ENCODE measurements around the gene SEZ6L2.
"Not testable (repeated sequence)": the region's sequence is repeated elsewhere in the genome, so short reads cannot be mapped to it uniquely, and the experiment has no call there.

SEZ6L2 gene

GRCh38 chr16:29915590-29916247 is 16.4 kb upstream of the SEZ6L2 start:
- no peak overlapping the region for H3K27ac ChIP-seq
- no peak for TF ChIP-seq EZH2 (IDR thresholded peaks at IDR 0.05)
- no peak for TF ChIP-seq FOXP2 (optimal IDR thresholded peaks at IDR 0.05; ENCODE audit: control extremely low read depth, extremely low read length, insufficient read depth)
- no peak for TF ChIP-seq POLR2AphosphoS5 (IDR thresholded peaks at IDR 0.05; ENCODE audit: borderline replicate concordance, low read depth, low read length)
- no peak for DNase-seq (ENCODE audit: low read depth, low spot score)
- H3K9ac ChIP-seq (ENCODE audit: insufficient read length): no peak overlapping the region
- H3K36me3 ChIP-seq (ENCODE audit: insufficient read depth, low read length): peaks cover 10% of the 10 kb centered on the region; the same call in 1 of the 2 replicates
- H3K9me3 ChIP-seq (ENCODE audit: low read depth, low read length): no peaks in the 10 kb centered on the region
- H3K4me3 ChIP-seq: no peak overlapping the region

GRCh38 chr16:29913514-29913913 is 14.2 kb upstream of the SEZ6L2 start:
- Histone ChIP-seq H3K9me3 (ENCODE audit: low read depth, low read length) (no peaks in the 10 kb centered on the region), H3K4me3 (no peak overlapping the region), H3K9ac (ENCODE audit: insufficient read length) (no peak overlapping the region), H3K27ac (no peak overlapping the region), H3K36me3 (ENCODE audit: insufficient read depth, low read length) (no peaks in the 10 kb centered on the region)
- TF ChIP-seq POLR2AphosphoS5 (IDR thresholded peaks at IDR 0.05; ENCODE audit: borderline replicate concordance, low read depth, low read length): no peak
- TF ChIP-seq EZH2 (IDR thresholded peaks at IDR 0.05): no peak
- TF ChIP-seq FOXP2 (optimal IDR thresholded peaks at IDR 0.05; ENCODE audit: control extremely low read depth, extremely low read length, insufficient read depth): no peak
- no peak for DNase-seq (ENCODE audit: low read depth, low spot score)

- H3K9ac ChIP-seq (ENCODE audit: insufficient read length): no peak overlapping the region
- no peak overlapping the region for H3K27ac ChIP-seq
- no peak for TF ChIP-seq POLR2AphosphoS5 (IDR thresholded peaks at IDR 0.05; ENCODE audit: borderline replicate concordance, low read depth, low read length)
- no peaks in the 10 kb centered on the region for H3K9me3 ChIP-seq (ENCODE audit: low read depth, low read length)
- no peak for DNase-seq (ENCODE audit: low read depth, low spot score)
- H3K4me3 ChIP-seq: no peak overlapping the region
- H3K36me3 ChIP-seq (ENCODE audit: insufficient read depth, low read length): no peaks in the 10 kb centered on the region
Measured at GRCh38 chr16:29912087-29912486, 12.7 kb upstream of the SEZ6L2 start.

- no peaks in the 10 kb centered on the region for H3K9me3 ChIP-seq (ENCODE audit: low read depth, low read length)
- no peak overlapping the region for H3K9ac ChIP-seq (ENCODE audit: insufficient read length)
- TF ChIP-seq FOXP2 (optimal IDR thresholded peaks at IDR 0.05; ENCODE audit: control extremely low read depth, extremely low read length, insufficient read depth): no peak
- no peak for TF ChIP-seq EZH2 (IDR thresholded peaks at IDR 0.05)
- no peak for TF ChIP-seq POLR2AphosphoS5 (IDR thresholded peaks at IDR 0.05; ENCODE audit: borderline replicate concordance, low read depth, low read length)
- DNase-seq (ENCODE audit: low read depth, low spot score): no peak
- H3K36me3 ChIP-seq (ENCODE audit: insufficient read depth, low read length): no peaks in the 10 kb centered on the region
- H3K27ac ChIP-seq: no peak overlapping the region
- H3K4me3 ChIP-seq: no peak overlapping the region
Measured at GRCh38 chr16:29911676-29912010, 12.3 kb upstream of the SEZ6L2 start.

GRCh38 chr16:29910819-29911675 is 11.7 kb upstream of the SEZ6L2 start:
- Histone ChIP-seq H3K9ac (ENCODE audit: insufficient read length) (no peak overlapping the region), H3K27ac (no peak overlapping the region), H3K9me3 (ENCODE audit: low read depth, low read length) (no peaks in the 10 kb centered on the region), H3K36me3 (ENCODE audit: insufficient read depth, low read length) (no peaks in the 10 kb centered on the region), H3K4me3 (no peak overlapping the region)
- TF ChIP-seq EZH2 (IDR thresholded peaks at IDR 0.05) (no peak), POLR2AphosphoS5 (IDR thresholded peaks at IDR 0.05; ENCODE audit: borderline replicate concordance, low read depth, low read length) (no peak), FOXP2 (optimal IDR thresholded peaks at IDR 0.05; ENCODE audit: control extremely low read depth, extremely low read length, insufficient read depth) (no peak)
- no peak for DNase-seq (ENCODE audit: low read depth, low spot score)

DNA sequence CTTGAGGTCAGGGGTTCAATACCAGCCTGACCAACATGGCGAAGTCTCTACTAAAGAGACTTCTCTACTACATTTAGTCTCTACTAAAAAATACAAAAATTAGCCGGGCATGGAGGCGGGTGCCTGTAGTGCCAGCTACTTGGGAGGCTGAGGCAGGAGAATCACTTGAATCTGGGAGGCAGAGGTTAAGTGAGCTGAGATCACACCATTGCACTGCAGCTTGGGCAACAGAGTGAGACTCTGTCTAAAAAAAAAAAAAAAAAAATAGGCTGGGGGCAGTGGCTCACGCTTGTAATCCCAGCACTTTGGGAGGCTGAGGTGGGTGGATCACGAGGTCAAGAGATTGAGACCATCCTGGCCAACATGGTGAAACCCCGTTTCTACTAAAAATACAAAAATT is 10.5 kb upstream of the SEZ6L2 start:
- H3K27ac ChIP-seq; H3K9me3 ChIP-seq (ENCODE audit: low read depth, low read length); H3K9ac ChIP-seq (ENCODE audit: insufficient read length); H3K4me3 ChIP-seq; H3K36me3 ChIP-seq (ENCODE audit: insufficient read depth, low read length); DNase-seq (ENCODE audit: low read depth, low spot score): not testable (repeated sequence)

- no peak overlapping the region for H3K27ac ChIP-seq
- TF ChIP-seq EZH2 (IDR thresholded peaks at IDR 0.05): no peak
- TF ChIP-seq FOXP2 (optimal IDR thresholded peaks at IDR 0.05; ENCODE audit: control extremely low read depth, extremely low read length, insufficient read depth): no peak
- TF ChIP-seq POLR2AphosphoS5 (IDR thresholded peaks at IDR 0.05; ENCODE audit: borderline replicate concordance, low read depth, low read length): no peak
- H3K36me3 ChIP-seq (ENCODE audit: insufficient read depth, low read length): no peaks in the 10 kb centered on the region
- no peak overlapping the region for H3K4me3 ChIP-seq
- no peak for DNase-seq (ENCODE audit: low read depth, low spot score)
- H3K9me3 ChIP-seq (ENCODE audit: low read depth, low read length): no peaks in the 10 kb centered on the region
- no peak overlapping the region for H3K9ac ChIP-seq (ENCODE audit: insufficient read length)
Measured at GRCh38 chr16:29909391-29909790, 10.0 kb upstream of the SEZ6L2 start.

- H3K36me3 ChIP-seq (ENCODE audit: insufficient read depth, low read length): no peaks in the 10 kb centered on the region
- no peak overlapping the region for H3K27ac ChIP-seq
- no peak overlapping the region for H3K9ac ChIP-seq (ENCODE audit: insufficient read length)
- no peak for DNase-seq (ENCODE audit: low read depth, low spot score)
- H3K9me3 ChIP-seq (ENCODE audit: low read depth, low read length): no peaks in the 10 kb centered on the region
- H3K4me3 ChIP-seq: no peak overlapping the region
- no peak for TF ChIP-seq EZH2 (IDR thresholded peaks at IDR 0.05)
Measured at GRCh38 chr16:29908719-29909220, 9.4 kb upstream of the SEZ6L2 start.

DNA sequence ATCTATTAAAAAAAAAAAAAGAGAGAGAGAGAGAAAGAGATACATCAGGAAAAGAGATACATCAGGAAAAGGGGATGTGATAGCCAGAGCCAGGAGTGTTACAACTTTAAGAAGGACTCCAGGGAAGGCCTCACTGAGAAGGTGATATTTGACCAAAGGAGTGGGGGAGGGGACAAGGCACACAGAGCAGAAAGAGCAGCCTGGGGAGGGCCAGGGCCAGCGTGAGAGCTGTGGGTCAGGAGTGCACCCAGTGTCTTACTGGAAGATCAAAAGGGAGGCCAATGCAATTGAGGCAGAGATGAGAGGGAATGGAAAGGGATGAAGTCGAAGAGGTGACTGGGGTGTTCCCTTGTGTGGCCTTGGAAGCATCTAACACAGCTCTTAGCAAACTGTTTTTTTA is 8.6 kb upstream of the SEZ6L2 start:
- H3K9me3 ChIP-seq (ENCODE audit: low read depth, low read length): no peaks in the 10 kb centered on the region
- no peak overlapping the region for H3K27ac ChIP-seq
- H3K36me3 ChIP-seq (ENCODE audit: insufficient read depth, low read length): no peaks in the 10 kb centered on the region
- TF ChIP-seq FOXP2 (optimal IDR thresholded peaks at IDR 0.05; ENCODE audit: control extremely low read depth, extremely low read length, insufficient read depth) (no peak), POLR2AphosphoS5 (IDR thresholded peaks at IDR 0.05; ENCODE audit: borderline replicate concordance, low read depth, low read length) (no peak), EZH2 (IDR thresholded peaks at IDR 0.05) (no peak)
- H3K4me3 ChIP-seq: no peak overlapping the region
- no peak for DNase-seq (ENCODE audit: low read depth, low spot score)
- no peak overlapping the region for H3K9ac ChIP-seq (ENCODE audit: insufficient read length)

Measured in SK-N-MC (cell line).